ENCODE measurements around the gene USP31. TPM values are rescaled to one million over a fixed set of nuclear protein-coding genes. Genes with fewer than 3 reads are reported as not detected.

Gene USP31
- total and polyA plus RNA-seq, 2 of the 13 experiments (the other 11 are each of a cell fraction or from before 2014, with no cell fraction given), result 22.5 to 23.3 TPM

DNA sequence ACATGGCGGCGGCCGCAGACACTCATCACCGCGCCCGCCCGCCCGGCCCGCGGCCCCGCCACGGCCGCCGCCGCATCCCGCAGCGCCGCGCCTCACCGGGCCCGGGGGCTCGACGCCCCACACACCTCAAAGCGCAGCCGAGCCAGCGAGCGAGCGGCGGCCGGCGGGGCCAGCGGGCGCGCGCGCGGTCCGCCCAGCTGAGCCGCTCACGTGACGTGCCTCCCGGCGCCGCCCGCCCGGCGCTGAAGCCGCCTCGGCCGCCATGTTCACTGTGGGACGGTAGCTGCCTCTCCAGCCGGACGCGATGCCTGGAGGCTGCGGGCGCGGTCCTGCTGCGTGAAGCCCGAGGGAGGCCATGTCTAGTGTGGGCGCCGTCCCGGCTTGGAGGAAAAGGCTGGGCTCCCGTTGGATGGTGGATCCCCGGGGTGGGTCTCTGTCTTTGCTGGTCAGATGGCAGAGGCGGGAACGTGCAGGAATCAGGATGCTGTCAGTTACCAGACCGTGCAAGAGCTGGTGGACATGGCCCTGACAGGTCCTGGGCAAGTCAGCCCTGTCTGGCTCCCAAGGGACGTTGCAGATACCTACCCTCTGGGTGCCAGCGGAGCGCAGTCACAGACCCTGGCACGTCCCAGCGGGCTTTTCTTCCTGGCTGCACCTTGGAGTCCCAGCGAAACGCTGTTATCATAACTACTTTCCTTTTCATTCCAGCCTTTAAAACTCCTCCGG, at the start of gene USP31 (continued):
- TF ChIP-seq RORA (CRISPR knock-in tag; IDR thresholded peaks at IDR 0.05) (no peak), IRX3 (CRISPR knock-in tag; IDR thresholded peaks at IDR 0.05; ENCODE audit: borderline replicate concordance, low read depth) (peak; percentile 8; the same call in 1 of the 2 replicates), MZF1 (CRISPR knock-in tag; IDR thresholded peaks at IDR 0.05; ENCODE audit: borderline replicate concordance) (no peak), ADNP (CRISPR knock-in tag; IDR thresholded peaks at IDR 0.05) (no peak), HOXA3 (CRISPR knock-in tag; IDR thresholded peaks at IDR 0.05) (peak; percentile 99), MBD4 (IDR thresholded peaks at IDR 0.05; ENCODE audit: borderline replicate concordance, low read length) (no peak), ELF1 (CRISPR knock-in tag; IDR thresholded peaks at IDR 0.05) (peak; percentile 83), CENPX (CRISPR knock-in tag; IDR thresholded peaks at IDR 0.05) (no peak), FOXA1 (IDR thresholded peaks at IDR 0.05) (no peak), FOXA1 (CRISPR knock-in tag; IDR thresholded peaks at IDR 0.05) (peak; percentile 38; the same call in 1 of the 2 replicates), ZBTB1 (CRISPR knock-in tag; IDR thresholded peaks at IDR 0.05; ENCODE audit: borderline replicate concordance) (no peak), ZNF792 (CRISPR knock-in tag; IDR thresholded peaks at IDR 0.05) (peak; percentile 82; the same call in 1 of the 2 replicates), ZNF10 (CRISPR knock-in tag; IDR thresholded peaks at IDR 0.05; ENCODE audit: borderline replicate concordance, low read depth) (0 out of 2 replicates have a peak, but pooled peaks have one; percentile 86), RBM22 (optimal IDR thresholded peaks at IDR 0.05; ENCODE audit: low read length) (no peak), CENPT (CRISPR knock-in tag; IDR thresholded peaks at IDR 0.05; ENCODE audit: low read depth) (no peak), ZNF30 (CRISPR knock-in tag; IDR thresholded peaks at IDR 0.05) (no peak), SMAD3 (CRISPR knock-in tag; IDR thresholded peaks at IDR 0.05) (peak; percentile 81; the same call in 1 of the 2 replicates), SOX5 (CRISPR knock-in tag; IDR thresholded peaks at IDR 0.05; ENCODE audit: borderline replicate concordance) (peak; percentile 42; the same call in 1 of the 2 replicates)
- TF ChIP-seq, protein P1, sequence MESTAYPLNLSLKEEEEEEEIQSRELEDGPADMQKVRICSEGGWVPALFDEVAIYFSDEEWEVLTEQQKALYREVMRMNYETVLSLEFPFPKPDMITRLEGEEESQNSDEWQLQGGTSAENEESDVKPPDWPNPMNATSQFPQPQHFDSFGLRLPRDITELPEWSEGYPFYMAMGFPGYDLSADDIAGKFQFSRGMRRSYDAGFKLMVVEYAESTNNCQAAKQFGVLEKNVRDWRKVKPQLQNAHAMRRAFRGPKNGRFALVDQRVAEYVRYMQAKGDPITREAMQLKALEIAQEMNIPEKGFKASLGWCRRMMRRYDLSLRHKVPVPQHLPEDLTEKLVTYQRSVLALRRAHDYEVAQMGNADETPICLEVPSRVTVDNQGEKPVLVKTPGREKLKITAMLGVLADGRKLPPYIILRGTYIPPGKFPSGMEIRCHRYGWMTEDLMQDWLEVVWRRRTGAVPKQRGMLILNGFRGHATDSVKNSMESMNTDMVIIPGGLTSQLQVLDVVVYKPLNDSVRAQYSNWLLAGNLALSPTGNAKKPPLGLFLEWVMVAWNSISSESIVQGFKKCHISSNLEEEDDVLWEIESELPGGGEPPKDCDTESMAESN (CRISPR knock-in tag; conservative IDR thresholded peaks at IDR 0.05), result peak; percentile 95
- TF ChIP-seq, protein P2, sequence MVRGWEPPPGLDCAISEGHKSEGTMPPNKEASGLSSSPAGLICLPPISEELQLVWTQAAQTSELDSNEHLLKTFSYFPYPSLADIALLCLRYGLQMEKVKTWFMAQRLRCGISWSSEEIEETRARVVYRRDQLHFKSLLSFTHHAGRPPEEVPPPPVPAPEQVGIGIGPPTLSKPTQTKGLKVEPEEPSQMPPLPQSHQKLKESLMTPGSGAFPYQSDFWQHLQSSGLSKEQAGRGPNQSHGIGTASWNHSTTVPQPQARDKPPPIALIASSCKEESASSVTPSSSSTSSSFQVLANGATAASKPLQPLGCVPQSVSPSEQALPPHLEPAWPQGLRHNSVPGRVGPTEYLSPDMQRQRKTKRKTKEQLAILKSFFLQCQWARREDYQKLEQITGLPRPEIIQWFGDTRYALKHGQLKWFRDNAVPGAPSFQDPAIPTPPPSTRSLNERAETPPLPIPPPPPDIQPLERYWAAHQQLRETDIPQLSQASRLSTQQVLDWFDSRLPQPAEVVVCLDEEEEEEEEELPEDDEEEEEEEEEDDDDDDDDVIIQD (CRISPR knock-in tag; IDR thresholded peaks at IDR 0.05; ENCODE audit: low read depth), result peak; percentile 37; the same call in 1 of the 2 replicates
- TF ChIP-seq, protein P3, sequence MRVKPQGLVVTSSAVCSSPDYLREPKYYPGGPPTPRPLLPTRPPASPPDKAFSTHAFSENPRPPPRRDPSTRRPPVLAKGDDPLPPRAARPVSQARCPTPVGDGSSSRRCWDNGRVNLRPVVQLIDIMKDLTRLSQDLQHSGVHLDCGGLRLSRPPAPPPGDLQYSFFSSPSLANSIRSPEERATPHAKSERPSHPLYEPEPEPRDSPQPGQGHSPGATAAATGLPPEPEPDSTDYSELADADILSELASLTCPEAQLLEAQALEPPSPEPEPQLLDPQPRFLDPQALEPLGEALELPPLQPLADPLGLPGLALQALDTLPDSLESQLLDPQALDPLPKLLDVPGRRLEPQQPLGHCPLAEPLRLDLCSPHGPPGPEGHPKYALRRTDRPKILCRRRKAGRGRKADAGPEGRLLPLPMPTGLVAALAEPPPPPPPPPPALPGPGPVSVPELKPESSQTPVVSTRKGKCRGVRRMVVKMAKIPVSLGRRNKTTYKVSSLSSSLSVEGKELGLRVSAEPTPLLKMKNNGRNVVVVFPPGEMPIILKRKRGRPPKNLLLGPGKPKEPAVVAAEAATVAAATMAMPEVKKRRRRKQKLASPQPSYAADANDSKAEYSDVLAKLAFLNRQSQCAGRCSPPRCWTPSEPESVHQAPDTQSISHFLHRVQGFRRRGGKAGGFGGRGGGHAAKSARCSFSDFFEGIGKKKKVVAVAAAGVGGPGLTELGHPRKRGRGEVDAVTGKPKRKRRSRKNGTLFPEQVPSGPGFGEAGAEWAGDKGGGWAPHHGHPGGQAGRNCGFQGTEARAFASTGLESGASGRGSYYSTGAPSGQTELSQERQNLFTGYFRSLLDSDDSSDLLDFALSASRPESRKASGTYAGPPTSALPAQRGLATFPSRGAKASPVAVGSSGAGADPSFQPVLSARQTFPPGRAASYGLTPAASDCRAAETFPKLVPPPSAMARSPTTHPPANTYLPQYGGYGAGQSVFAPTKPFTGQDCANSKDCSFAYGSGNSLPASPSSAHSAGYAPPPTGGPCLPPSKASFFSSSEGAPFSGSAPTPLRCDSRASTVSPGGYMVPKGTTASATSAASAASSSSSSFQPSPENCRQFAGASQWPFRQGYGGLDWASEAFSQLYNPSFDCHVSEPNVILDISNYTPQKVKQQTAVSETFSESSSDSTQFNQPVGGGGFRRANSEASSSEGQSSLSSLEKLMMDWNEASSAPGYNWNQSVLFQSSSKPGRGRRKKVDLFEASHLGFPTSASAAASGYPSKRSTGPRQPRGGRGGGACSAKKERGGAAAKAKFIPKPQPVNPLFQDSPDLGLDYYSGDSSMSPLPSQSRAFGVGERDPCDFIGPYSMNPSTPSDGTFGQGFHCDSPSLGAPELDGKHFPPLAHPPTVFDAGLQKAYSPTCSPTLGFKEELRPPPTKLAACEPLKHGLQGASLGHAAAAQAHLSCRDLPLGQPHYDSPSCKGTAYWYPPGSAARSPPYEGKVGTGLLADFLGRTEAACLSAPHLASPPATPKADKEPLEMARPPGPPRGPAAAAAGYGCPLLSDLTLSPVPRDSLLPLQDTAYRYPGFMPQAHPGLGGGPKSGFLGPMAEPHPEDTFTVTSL (CRISPR knock-in tag; IDR thresholded peaks at IDR 0.05; ENCODE audit: borderline replicate concordance), result no peak

All from HepG2 (cell line).